HG03135 (cell line): ENCODE results near the gene SLC6A18.
"Not testable (repeated sequence)": the region's sequence is repeated elsewhere in the genome, so short reads cannot be mapped to it uniquely, and the experiment has no call there.

ENCODE experiments used
- ATAC-seq: cut with Tn5 transposase; IDR thresholded peaks from one replicate; pipeline ENCODE4 v1.9.1; 2021; ENCODE audit warnings: mild to moderate bottlenecking, moderate library complexity; ENCODE audit not compliant: unreplicated experiment

SLC6A18 gene

GRCh38 chr5:1215320-1216096 lies 9.7 kb upstream of the SLC6A18 start:
- ATAC-seq, result no peak

- no peak for ATAC-seq
These were observed 8.8 kb upstream of the SLC6A18 start for GRCh38 chr5:1216211-1216917.

GRCh38 chr5:1216918-1217295 lies 8.3 kb upstream of the SLC6A18 start:
- no peak for ATAC-seq

GRCh38 chr5:1217596-1218206 lies 7.5 kb upstream of the SLC6A18 start:
- ATAC-seq, result no peak

- ATAC-seq, result no peak
These were observed 6.7 kb upstream of the SLC6A18 start for GRCh38 chr5:1218351-1219080.

GRCh38 chr5:1219098-1219767 lies 5.9 kb upstream of the SLC6A18 start:
- no peak for ATAC-seq

- ATAC-seq, result no peak
These were observed 5.4 kb upstream of the SLC6A18 start for GRCh38 chr5:1219768-1220100.

DNA sequence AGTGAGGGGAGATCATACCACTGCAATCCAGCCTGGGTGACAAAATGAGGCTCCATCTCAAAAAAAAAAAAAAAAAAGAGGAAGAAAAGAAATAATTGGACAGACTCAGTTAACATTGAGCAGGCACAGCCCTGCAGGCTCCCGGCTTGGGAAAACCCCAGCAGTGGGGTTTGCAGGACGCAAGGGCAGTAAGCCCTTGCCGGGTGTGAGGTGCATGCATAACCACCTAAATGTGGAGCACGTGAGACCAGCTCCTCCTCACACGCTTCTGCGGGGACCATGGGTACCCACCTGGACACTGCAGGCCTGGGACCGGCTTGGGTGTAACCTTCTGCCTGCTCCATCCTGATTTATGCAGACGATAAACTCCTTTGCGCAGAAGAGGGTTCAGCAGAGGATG lies 4.8 kb upstream of the SLC6A18 start:
- no peak for ATAC-seq

DNA sequence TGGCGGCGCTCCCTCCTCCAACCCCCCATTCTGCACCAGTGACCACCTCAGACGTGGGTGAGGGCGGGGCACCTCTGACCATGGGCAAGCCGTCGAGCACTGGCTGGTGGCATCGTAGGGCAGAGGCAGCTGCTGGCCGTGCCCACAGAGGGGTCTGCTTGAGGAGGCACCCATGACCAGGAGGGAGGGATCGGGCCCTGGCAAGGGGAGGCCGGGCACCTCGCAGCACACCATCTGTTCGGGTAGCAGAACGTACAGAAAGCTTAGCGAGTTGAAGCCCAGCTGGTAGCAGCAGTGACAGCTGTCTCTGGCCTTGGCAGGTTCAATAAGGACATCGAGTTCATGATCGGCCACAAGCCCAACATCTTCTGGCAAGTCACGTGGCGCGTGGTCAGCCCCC lies 4.3 kb upstream of the SLC6A18 start:
- ATAC-seq, result no peak

DNA sequence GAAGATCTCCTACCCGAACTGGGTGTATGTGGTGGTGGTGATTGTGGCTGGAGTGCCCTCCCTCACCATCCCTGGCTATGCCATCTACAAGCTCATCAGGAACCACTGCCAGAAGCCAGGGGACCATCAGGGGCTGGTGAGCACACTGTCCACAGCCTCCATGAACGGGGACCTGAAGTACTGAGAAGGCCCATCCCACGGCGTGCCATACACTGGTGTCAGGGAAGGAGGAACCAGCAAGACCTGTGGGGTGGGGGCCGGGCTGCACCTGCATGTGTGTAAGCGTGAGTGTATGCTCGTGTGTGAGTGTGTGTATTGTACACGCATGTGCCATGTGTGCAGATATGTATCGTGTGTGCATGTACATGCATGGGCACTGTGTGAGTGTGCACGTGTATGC lies 3.5 kb upstream of the SLC6A18 start:
- ATAC-seq, result no peak

GRCh38 chr5:1222147-1222546 lies 3.0 kb upstream of the SLC6A18 start:
- ATAC-seq, result no peak

DNA sequence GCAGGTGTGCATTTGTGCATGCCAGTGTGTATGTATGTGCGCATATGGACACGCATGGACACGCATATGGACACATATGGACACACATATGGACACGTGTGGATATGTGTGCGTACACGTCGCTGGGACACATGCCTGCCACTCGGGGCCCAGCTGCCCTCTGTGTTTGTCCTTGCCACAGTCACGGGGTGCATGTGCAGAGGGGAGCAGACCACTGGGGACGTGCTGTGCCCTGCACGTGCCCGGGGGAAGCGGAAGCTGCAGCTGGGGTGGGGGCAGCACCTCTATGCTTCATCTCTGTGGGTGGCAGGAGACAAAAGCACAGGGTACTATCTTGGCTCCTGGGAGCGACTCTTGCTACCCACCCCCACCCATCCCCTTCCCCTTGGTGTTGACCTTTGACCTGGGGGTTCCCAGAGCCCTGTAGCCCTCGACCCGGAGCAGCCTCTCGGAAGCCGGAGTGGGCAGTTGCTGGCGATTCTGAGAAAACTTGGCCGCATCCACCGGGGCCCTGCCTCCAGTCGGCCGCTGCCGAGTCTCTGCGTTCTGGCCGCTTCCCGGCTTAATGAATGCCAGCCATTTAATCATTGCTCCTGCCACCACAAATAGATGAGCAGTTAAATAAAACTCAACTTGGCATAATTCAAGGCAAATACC lies 2.4 kb upstream of the SLC6A18 start:
- ATAC-seq, result no peak

DNA sequence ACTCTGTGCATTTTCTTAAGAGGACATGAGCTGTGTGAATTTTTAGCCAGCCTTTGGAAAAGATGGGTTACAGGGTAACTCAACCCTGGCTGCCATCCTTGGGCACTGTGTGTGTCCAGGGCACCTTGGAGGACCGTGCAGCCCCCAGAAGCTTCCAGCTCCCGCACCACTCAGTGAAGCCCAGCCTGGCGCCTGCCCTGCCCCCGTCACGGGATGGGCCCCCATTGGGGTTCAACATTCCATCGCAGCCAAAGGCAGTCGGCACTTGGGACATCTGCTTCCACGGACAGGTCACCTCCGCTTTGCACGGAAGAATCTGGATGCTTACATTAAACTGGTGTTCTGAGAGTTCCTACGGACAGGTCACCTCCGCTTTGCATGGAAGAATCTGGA lies 1.9 kb upstream of the SLC6A18 start:
- no peak for ATAC-seq

DNA sequence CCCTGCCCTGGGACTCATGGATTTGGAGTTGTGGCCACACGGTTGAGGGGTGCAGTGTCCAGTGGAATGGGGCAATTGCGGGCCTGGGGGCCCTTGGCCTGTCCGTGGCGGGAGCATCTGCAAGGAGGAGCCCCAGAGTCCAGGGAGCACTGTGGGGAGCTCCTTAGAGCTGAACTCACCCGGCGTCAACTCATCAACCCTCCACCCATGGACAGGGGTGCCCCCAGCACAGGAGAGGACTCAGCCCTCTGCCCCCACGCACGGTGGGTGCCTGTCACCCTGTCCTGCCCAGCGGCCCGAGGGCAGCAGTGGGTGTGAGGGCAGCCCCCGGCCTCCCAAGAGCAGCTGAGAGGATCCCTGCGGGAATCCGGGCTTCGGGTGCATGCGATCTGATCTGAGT lies 550 bp upstream of the SLC6A18 start:
- ATAC-seq, result no peak

DNA sequence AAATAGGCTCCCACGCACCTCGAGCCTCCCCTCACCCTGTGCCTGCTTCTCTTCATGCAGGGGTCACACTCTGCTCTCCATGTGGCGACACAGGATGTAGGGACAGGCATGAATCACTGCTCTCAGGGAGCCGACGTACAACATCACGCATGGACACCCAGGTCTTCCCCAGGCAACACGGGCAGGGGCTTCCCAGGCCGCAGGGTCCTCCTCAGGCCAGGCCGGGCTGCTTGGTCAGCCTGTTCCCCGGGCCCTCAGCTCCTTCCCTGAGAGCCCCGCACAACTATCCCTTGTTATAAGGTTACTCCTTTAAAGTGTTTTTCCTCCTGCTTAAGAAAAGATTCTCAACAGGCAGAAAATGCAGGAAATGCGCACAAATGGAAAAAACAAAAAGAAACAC lies 1.1 kb downstream of the SLC6A18 start:
- ATAC-seq, result no peak

GRCh38 chr5:1226839-1227581 lies 1.8 kb downstream of the SLC6A18 start:
- no peak for ATAC-seq

- no peak for ATAC-seq
These were observed 2.5 kb downstream of the SLC6A18 start for GRCh38 chr5:1227667-1228066.

- ATAC-seq, result no peak
These were observed 2.9 kb downstream of the SLC6A18 start for GRCh38 chr5:1228120-1228519.

- ATAC-seq, result not testable (repeated sequence)
These were observed 3.8 kb downstream of the SLC6A18 start for GRCh38 chr5:1229023-1229422.

GRCh38 chr5:1229822-1230221 lies 4.6 kb downstream of the SLC6A18 start:
- no peak for ATAC-seq
